Measurements from ENCODE around the gene CMTM2.
"Not testable (repeated sequence)": the region's sequence is repeated elsewhere in the genome, so short reads cannot be mapped to it uniquely, and the experiment has no call there.

Gene CMTM2

DNA sequence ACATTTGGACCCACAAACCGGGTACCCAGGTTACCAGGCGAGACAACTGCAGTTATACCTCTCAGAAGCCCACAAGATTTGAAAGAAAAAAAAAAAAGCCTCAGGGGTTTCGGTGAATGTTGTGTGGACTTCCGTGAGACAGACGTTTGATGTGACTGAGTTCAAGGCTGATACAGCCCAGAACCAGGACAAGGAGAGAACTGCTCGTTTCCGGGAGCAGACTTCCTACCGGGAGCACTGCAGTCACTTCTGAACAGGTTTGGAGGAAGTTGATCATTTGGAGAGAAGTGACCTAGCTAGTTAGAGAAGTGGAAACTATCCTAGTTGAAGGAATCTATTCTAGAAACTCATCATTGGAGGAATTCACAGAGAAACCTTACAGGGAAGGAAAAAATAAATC is 26.0 kb upstream of the CMTM2 start:
- no peak for DNase-seq

GRCh38 chr16:66554021-66554420 is 25.2 kb upstream of the CMTM2 start:
- DNase-seq, result no peak

DNA sequence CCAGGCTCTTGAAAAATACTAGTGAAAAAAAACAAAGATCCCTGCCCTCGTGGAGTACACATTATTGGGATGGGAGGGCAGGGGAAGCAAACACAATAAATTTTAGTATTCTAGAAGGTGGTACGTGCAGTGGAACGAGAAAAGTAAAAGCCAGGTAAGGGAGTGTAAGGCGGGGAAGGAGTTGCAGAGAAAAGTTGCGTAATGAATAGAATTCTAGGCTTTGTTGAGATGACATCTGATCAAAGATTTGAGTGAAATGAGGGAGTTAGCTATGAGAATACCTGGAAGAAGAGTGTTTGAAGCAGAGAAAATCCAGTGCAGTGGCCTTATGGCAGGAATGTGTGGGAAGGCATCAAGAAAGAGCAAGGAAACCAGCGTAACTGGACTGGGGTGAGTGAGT is 24.8 kb upstream of the CMTM2 start:
- DNase-seq, result no peak

- no peak for DNase-seq
Measured at GRCh38 chr16:66560107-66560506, 19.2 kb upstream of the CMTM2 start.

GRCh38 chr16:66561381-66562080 is 17.7 kb upstream of the CMTM2 start:
- no peak for DNase-seq

DNA sequence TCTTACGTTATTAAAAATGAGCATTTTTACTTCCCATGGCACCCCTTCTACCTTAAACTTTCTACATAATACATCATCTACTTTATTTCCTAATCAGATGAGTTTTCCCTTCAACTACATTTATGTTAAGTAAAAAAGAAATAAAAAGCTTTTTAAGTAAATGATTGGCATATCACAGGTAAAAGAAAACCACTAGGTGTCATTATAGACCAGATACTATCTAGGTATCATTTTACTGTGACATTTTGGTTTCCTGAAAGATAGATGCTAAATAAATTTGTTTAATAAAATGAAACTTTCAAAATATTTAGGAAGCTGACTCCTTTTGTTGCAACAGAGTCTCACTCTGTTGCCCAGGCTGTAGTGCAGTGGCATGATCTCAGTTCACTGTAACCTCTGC is 16.9 kb upstream of the CMTM2 start:
- DNase-seq, result no peak

DNA sequence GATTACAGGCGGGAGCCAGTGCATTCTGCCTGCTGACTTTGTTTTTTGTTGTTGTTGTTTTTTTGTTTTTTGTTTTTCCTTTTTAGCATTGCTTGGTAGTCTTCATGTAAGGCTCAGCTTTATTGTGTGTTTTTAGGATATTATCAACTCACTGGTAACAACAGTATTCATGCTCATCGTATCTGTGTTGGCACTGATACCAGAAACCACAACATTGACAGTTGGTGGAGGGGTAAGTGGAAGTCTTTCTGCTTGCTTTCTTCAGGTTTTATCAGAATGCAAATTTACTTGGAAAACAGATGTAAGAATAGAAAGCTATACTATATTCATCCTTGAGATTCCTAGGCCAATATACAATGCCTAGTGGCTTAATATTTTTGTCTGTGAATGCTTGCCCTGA is 16.3 kb upstream of the CMTM2 start:
- DNase-seq, result no peak

DNA sequence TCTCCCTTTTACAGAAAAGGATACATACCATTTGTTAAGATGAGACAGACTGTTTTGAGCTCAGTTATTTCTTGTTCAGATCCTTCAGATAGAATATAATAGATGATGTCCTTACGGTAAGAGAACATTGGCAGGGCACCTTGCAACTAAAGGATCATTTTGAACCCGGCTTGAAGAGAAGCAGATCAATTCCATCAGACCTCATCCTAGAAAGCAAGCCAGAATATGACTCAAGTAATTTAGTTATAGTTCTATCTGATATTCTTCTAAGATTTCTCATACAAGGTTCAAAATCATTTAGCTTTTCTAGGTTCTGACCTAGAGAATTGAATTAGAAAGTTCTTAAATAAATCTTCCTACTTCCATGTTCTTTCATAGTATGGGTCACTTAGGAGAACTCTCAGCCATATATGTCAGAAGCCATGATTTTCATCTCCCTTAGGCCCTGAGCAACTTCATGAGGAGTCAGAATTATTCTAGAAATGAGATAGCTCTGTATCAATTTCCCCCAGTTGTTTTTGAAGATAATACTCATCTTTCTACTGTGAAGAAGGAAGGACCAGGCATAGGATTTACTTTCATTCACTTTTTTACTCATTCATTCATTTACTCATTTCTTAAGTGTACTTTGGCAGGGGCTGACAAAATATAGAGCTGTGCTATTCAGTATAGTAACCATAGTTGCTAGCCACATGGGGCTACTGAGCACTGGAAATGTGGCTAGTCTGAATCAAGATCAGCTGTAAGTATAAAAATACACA is 15.5 kb upstream of the CMTM2 start:
- no peak for DNase-seq

DNA sequence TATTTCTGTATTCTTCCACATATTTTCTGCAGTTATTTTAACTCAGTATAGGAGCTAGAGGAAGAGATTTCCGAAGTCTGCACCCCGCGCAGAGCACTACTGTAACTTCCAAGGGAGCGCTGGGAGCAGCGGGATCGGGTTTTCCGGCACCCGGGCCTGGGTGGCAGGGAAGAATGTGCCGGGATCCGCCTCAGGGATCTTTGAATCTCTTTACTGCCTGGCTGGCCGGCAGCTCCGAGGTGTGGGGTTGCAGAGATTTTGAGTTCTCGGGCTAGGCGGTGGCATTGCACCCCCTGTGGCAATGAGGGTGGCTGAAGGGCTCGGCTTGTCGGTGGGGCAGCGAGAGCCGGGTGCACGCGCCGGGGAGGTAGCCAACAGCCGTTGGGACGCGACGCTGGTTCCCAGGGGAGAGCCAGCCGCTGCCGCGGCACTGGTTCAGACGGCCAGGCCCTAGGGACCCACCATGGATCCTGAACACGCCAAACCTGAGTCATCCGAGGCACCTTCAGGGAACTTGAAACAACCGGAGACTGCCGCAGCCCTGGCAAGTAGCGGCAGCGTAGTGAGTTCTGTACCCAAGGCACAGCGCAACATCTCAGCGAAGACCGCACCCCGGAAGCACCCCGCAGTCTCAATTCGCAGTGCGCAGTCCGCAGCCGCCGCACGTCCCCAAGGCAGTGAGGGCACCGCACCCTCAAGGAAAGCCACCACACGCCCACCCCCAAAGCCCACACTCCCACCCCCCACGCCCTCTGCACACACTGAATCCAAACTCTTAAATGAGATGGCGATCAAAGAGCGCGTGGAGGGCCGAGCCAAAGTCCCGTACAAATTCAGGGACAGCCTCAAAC is 13.0 kb upstream of the CMTM2 start, which contains the start of gene CMTM1:
TSS of gene CMTM1 (plus strand) at position 389 of the 851 bp plus-strand sequence. CDS start at position 464, 75 bp downstream.
- DNase-seq, result no peak

- not testable (repeated sequence) for DNase-seq
Measured at GRCh38 chr16:66567270-66567669, 12.0 kb upstream of the CMTM2 start.

- DNase-seq, result no peak
Measured at GRCh38 chr16:66568355-66568754, 10.9 kb upstream of the CMTM2 start.

DNA sequence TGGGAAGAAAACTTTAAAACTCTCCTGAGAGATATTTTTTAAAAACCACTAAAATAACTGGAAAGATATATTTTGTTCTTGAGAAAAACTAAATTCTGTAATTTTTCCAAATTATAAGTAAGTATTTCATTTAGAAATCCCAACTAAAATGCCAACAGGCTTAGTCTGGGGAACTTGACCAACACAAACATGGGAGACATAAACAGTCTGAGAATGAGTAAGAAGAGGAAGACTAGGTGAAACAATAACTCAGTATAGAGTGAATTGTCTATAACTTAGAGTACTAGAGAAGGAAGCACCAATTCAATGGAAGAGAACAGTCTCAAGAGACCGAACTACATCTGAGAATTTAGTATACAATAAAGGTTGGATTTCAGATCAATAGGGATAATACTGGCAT is 10.1 kb upstream of the CMTM2 start:
- no peak for DNase-seq

- DNase-seq, result no peak
Measured at GRCh38 chr16:66569827-66570405, 9.3 kb upstream of the CMTM2 start.

GRCh38 chr16:66572356-66572755 is 6.9 kb upstream of the CMTM2 start:
- DNase-seq, result no peak

DNA sequence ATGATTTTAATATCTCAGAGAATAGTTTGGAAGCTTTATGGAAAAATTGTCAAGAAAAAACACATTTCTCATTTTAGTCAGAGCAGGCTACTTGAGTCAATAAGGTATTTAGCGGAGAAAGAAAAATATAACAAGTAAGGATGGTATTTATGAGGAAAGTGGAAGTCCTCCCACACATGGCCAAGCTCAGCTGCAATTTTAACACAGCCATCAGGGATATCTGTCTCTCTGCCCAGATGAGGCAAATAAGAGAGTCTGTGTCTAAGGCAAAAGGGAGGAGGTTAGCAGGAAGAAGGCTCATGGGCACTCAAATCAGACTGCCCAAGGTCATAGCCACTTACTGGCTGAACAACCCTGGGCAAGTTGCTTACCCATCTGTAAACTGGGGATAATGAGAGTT is 5.2 kb upstream of the CMTM2 start:
- DNase-seq, result no peak

DNA sequence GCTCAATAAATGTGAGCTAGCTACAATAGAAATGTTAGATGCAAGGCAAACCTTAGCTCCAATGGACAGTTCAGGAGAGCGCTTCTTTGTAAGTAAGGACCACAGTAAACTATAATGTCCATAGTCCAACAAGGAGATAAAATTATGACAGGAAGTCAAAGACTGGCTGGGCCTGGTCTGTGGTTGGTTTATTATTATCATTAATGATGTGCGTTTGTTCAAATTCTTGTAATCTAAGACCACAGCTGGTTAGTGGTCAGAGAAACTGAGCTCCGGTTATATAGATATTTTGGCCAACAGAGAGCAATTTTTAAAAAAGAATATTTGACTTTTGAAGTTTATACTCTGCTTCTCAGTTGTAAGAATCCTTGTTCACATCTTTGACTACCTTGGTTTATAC is 4.7 kb upstream of the CMTM2 start:
- no peak for DNase-seq

- DNase-seq, result no peak
Measured at GRCh38 chr16:66575060-66575459, 4.2 kb upstream of the CMTM2 start.

DNA sequence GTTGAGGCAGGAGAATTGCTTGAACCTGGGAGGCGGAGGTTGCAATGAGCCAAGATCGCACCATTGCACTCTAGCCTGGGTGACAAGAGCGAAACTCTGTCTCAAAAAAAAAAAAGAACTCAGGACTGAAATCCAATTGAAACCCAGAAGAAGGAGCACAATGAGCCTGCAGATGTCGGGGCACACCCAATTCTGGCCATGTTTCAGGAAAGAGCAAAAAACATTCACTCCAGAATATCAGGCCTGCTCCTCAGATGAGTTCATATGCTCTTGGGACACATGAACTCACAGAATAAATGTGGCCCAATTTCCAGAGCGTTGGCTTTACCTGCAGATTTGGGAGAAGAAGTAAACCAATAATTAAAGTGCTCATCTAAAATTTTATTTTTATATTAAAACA is 3.0 kb upstream of the CMTM2 start:
- DNase-seq, result no peak

DNA sequence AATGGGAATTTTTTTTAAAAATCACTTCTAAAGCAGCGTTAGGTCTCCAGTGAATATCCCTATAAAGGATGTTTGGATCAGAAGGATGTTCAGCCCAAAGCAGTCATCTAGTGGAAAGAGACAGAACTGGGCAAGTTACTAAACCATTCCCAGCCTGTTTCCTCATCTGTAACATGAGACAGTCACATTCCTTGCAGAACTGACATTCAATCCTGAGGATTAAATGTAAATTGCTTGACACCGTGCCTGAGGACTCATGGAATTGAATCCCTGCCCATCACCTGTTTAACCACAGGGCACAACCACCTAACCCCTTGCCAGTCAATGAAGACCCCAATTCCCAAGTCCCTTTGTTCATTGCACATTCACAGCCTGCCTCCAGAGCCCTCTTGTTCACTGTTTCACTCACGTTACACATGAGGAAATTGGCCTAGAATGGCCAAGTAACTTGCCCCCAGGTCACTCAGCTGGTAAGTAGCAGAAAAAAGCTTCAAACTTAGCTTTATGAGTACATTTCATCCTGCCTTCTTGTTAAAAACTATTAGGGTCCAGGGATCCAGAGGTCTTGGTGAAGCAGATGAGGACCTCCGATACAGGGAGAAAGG is 1.4 kb downstream of the CMTM2 start:
- no peak for DNase-seq

GRCh38 chr16:66581246-66581952 is 2.1 kb downstream of the CMTM2 start:
- DNase-seq, result no peak

- DNase-seq, result no peak
Measured at GRCh38 chr16:66585481-66586239, 6.4 kb downstream of the CMTM2 start.

Measured in DMS79 (cell line).